ENCODE results near the gene SNCG.
A peak's percentile ranks its signal among the peaks of the same experiment; 100 is the strongest.

Gene SNCG

GRCh38 chr10:86958901-86959736 is 720 bp downstream of the SNCG start:
- H3K27ac ChIP-seq: peak overlapping the region in 19 of 21 experiments; percentile 1 to 85 (median 61)
- peak overlapping the region in 3 of 7 experiments; percentile 1 to 5 (median 1) for H3K4me3 ChIP-seq

GRCh38 chr10:86959737-86960002 is 1.3 kb downstream of the SNCG start:
- Histone ChIP-seq H3K4me3 (peak overlapping the region in 1 of 7 experiments; percentile 1), H3K27ac (peak overlapping the region in 17 of 21 experiments; percentile 10 to 85 (median 55))

DNA sequence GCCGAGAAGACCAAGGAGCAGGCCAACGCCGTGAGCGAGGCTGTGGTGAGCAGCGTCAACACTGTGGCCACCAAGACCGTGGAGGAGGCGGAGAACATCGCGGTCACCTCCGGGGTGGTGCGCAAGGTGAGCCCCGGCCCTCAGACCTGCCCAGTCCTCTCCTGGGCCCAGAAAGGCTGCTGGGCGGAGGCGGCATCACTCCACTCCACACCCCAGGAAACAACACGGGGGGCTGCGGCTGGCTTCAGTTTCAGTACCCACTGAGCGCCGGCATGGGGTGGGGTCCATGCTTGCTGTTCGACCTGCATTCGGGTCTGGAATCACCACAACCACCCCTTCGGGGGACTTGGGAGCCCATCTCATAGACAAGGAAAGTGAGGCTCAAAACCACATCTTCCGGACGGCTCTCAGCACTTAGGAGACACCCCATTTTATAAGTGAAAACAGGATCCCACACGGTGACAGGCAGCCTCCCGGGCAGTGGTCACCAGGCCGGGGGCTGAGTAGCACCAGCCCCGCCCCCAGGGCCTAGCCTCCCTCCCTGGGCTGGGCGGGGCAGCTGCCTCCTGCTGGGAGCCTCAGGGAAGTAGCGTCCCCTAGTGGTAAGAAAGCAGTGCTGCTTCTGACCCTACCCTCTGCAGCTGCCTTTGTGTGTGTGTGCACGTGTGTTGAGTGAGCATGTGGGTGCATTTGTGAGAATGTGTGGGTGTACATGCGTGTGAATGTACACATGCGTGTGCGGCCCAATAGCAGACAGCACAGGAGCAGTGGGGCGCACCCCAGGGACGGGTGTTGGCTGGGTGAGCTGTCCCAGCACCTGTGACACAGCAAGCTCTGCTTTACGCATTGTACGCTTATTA is 1.8 kb downstream of the SNCG start:
- Histone ChIP-seq H3K27ac (peak overlapping the region in 17 of 21 experiments; percentile 10 to 85 (median 55)), H3K4me3 (no peak overlapping the region)

DNA sequence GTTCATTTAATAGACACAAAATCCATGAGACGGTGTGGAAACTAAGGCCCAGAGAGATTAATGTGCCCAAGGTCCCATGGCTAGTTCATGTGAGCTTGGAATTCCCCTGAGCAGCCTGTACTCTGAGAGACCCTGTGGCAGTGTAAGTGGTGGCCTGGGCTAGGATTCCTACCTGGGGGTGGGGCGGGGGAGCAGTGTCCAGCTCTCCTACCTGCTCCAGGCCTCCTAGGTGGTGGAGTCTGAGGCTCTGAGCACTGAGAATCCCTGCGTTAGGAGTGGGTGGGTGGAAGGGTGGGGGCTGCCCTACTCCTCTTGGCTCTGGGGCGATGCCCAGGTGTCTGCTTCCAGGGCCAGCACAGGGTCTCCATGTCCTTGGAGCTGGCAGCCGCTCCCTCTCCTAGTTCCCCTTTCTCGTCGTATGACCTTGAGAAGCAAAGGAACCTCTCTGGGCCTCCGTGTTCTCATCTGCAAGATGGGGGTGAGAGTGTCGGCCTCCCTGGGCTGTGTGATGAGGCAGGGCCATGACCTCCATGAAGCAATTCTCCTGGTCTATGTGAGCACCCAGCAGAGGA is 2.5 kb downstream of the SNCG start:
- Histone ChIP-seq H3K27ac (no peak overlapping the region), H3K4me3 (no peak overlapping the region)

DNA sequence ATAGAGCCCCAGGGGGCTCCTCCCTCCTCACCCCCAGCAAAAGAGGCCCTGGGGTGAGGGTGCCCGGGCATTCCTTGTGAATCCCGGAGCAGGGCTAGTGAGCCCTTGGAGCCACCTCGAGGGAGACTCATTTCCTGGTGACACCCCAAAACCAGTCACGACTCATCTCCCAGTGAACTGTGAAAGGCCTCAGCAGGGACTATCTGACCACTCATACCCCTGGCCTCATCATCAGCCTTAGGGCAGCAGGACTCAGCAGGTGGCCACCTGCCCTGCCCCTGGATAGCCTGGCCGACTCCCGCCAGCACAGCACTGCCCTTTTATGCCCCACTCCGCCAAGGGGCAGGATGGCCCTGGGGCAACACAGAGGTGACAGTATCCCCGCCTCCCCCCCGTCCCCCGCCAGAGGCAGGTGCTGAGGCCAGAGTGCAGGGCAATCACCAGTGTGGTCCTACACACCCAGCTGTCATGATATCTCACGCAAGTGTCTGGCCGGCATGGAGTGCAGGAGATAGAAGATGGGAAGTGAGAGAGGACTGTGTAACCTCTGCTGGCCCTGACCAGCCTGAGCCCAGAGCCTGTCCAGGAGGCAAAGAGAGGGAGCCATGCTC is 3.2 kb downstream of the SNCG start:
- no peak overlapping the region for H3K27ac ChIP-seq
- H3K4me3 ChIP-seq: no peak overlapping the region

- Histone ChIP-seq H3K27ac (no peak overlapping the region), H3K4me3 (no peak overlapping the region)
These were observed 4.0 kb downstream of the SNCG start for GRCh38 chr10:86962136-86962980.

- no peak overlapping the region for H3K27ac ChIP-seq
- no peak overlapping the region for H3K4me3 ChIP-seq
These were observed 4.5 kb downstream of the SNCG start for GRCh38 chr10:86962981-86963310.

GRCh38 chr10:86963341-86963919 is 5.0 kb downstream of the SNCG start:
- H3K27ac ChIP-seq: peak overlapping the region in 1 of 21 experiments; percentile 35
- H3K4me3 ChIP-seq: no peak overlapping the region

- no peak overlapping the region for H3K4me3 ChIP-seq
- H3K27ac ChIP-seq: peak overlapping the region in 4 of 21 experiments; percentile 8 to 35 (median 22)
These were observed 5.9 kb downstream of the SNCG start for GRCh38 chr10:86964061-86964846.

DNA sequence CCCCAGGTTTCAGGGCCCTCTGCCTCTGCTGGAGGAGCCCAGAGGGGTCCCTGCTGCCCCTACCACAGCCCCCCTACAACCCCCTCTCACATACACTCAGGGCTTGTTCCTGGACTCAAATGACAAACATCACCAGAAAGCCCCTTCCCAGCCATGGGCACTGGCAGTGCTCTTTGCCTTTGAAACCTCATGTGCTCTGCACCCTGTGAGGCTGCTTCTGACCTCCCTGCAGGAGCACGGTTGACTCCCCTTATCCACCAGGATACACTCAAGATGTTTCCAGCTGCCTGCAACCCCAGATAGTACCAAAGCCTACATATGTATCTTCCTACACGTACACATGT is 6.4 kb downstream of the SNCG start:
- Histone ChIP-seq H3K4me3 (no peak overlapping the region), H3K27ac (peak overlapping the region in 3 of 21 experiments; percentile 16 to 35 (median 28))

DNA sequence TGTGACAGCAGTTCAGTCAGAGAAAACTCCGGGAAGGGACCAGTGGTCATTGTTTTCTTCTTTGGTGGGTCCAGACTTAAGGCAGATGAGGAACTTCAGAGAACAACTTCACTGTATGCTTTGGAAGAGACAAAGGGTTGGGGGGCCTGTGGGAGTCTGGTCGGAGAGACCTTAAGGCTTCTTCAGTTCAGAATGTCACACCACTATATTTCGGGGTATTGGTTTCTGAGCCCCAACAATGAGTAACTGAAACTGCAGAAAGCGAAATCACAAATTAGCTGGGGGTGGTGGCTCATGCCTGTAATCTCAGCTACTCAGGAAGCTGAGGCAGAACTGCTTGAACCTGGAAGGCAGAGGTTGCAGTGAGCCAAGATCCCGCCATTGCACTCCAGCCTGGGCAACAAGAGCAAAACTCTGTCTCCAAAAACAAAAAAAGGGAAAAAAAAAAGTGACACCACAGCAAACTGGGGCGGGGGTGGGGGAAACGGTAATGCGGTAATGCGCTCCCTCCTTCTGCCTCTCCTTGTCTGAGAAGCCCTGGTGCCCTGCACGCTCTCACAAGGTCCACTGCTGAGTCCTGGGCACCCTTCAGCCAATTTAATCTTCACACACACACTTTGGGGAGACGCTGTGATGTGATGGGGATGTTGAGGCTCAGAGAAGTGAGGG is 7.7 kb downstream of the SNCG start:
- Histone ChIP-seq H3K4me3 (peak overlapping the region in 1 of 7 experiments; percentile 25), H3K27ac (peak overlapping the region in 9 of 21 experiments; percentile 8 to 100 (median 46))

GRCh38 chr10:86967481-86967941 is 9.1 kb downstream of the SNCG start:
- Histone ChIP-seq H3K4me3 (peak overlapping the region; percentile 51 to 73 (median 62)), H3K27ac (peak overlapping the region in 16 of 21 experiments; percentile 42 to 100 (median 94))

GRCh38 chr10:86968271-86968993 is 10.0 kb downstream of the SNCG start, which contains the start of gene ADIRF:
TSS of gene ADIRF (plus strand) at chr10:86968482. CDS start at chr10:86968545, 63 bp downstream.
- peak within 1 kb of the TSS; percentile 51 to 73 (median 62) for H3K4me3 ChIP-seq
- H3K27ac ChIP-seq: peak within 1 kb of the TSS; percentile 56 to 100 (median 96)

GRCh38 chr10:86968994-86969355 is 10.6 kb downstream of the SNCG start:
- Histone ChIP-seq H3K27ac (peak overlapping the region in 20 of 21 experiments; percentile 56 to 100 (median 96)), H3K4me3 (peak overlapping the region; percentile 51 to 73 (median 62))

GRCh38 chr10:86969421-86970041 is 11.1 kb downstream of the SNCG start:
- peak overlapping the region in 20 of 21 experiments; percentile 88 to 100 (median 96) for H3K27ac ChIP-seq
- H3K4me3 ChIP-seq: peak overlapping the region; percentile 51 to 73 (median 62)

All from skin epidermis (tissue), 12 donors.